HCT116 (cell line): ENCODE data around the gene TBX3. TPM values are rescaled to one million over a fixed set of nuclear protein-coding genes. Genes with fewer than 3 reads are reported as not detected.

ENCODE experiments used
- ATAC-seq: fragments of 200-7000 bp; cut with Tn5 transposase; 2 replicates; pipeline ENCODE4 v1.9.1; 2020; ENCODE audit warnings: mild to moderate bottlenecking, moderate library complexity
- BruUV-seq: library from RNA; stranded (reverse); fragments of 400-500 nt; replicated peaks from 2 replicates; lab custom pipeline; 2021; lab: Mats Ljungman, UMichigan
- CTCF ChIA-PET: fragments of 300-600 bp; sonication (Branson Sonifier 250); formaldehyde crosslinking; loops from one replicate; lab custom pipeline; 2021; ENCODE audit warnings: antibody characterized with exemption; lab: Charles Lee
- POLR2A ChIA-PET: fragments of 300-600, 350-600 bp; sonication (Branson Sonifier 250); formaldehyde crosslinking; loops from one replicate; lab custom pipeline; 2021; ENCODE audit warnings: antibody characterized with exemption; lab: Charles Lee
- RAD21 ChIA-PET, 2 experiments: fragments of 300-600 bp; sonication (Branson Sonifier 250); formaldehyde crosslinking; loops; one replicate each; lab custom pipeline; 2023; ENCODE audit warnings: low total read pairs in 2 of 2; ENCODE audit not compliant: uncharacterized antibody in 2 of 2, unreplicated experiment in 2 of 2, low non-redundant PET in 1 of 2; lab: Charles Lee
- DNase-seq: peaks from one replicate; pipeline ENCODE4 v3.0.0-alpha.2; 2010; ENCODE audit warnings: low read depth, low spot score
- H2AFZ ChIP-seq: fragments of 200-600 bp; shearing (Covaris generic), sonication (generic); 2 replicates; pipeline ENCODE4 v1.6.1; 2017; ENCODE audit warnings: low read depth, mixed run types, mixed read lengths, antibody characterized with exemption, low read length; ENCODE audit not compliant: poor library complexity, severe bottlenecking
- H3K27ac ChIP-seq: 2 replicates; pipeline ENCODE4 v1.5.1; 2012; ENCODE audit warnings: low read depth, low read length
- H3K27me3 ChIP-seq: fragments of 200-600 bp; sonication (generic); 2 replicates; pipeline ENCODE4 v1.6.1; 2016; ENCODE audit warnings: mixed run types, low read length, mixed read lengths; ENCODE audit not compliant: insufficient read depth
- H3K36me3 ChIP-seq, 2 experiments: fragments of 200-500 bp in 1 of 2; fragments of 200-600 bp in 1 of 2; sonication (Bioruptor generic) in 1 of 2; sonication (generic) in 1 of 2; 2 replicates each; pipeline versions ENCODE4 v1.5.1 to v1.6.1; 2014 to 2016; ENCODE audit warnings: low read length in 2 of 2, inconsistent platforms in 1 of 2, mixed read lengths in 1 of 2, mixed run types in 1 of 2; ENCODE audit not compliant: insufficient read depth in 2 of 2, control insufficient read depth in 1 of 2
- H3K4me1 ChIP-seq, 2 experiments: fragments of 200-600 bp in 1 of 2; sonication (generic) in 1 of 2; 2 replicates each; pipeline versions ENCODE4 v1.5.1 to v1.6.1; 2012 to 2017; ENCODE audit warnings: low read length in 2 of 2, inconsistent platforms in 1 of 2, mild to moderate bottlenecking in 1 of 2, mixed read lengths in 1 of 2, mixed run types in 1 of 2, moderate library complexity in 1 of 2; ENCODE audit not compliant: insufficient read depth in 2 of 2, control insufficient read depth in 1 of 2
- H3K4me2 ChIP-seq: fragments of 200-600 bp; sonication (generic); 2 replicates; pipeline ENCODE4 v1.6.1; 2017; ENCODE audit warnings: mixed run types, low read length, mixed read lengths
- H3K4me3 ChIP-seq, 2 experiments: fragments of 200-600 bp in 1 of 2; sonication (generic) in 1 of 2; replicated peaks in 1 of 2; 2 replicates each; pipeline ENCODE4 v1.5.1; 2011 to 2016; ENCODE audit warnings: low read length in 2 of 2, control low read depth in 1 of 2, low read depth in 1 of 2, mild to moderate bottlenecking in 1 of 2, mixed read lengths in 1 of 2, mixed run types in 1 of 2
- H3K79me2 ChIP-seq: fragments of 200-600 bp; sonication (generic); 2 replicates; pipeline ENCODE4 v1.6.1; 2017; ENCODE audit warnings: mild to moderate bottlenecking, mixed run types, low read length, moderate library complexity, mixed read lengths; ENCODE audit not compliant: insufficient read depth
- H3K9ac ChIP-seq: fragments of 200-600 bp; sonication (generic); 2 replicates; pipeline ENCODE4 v1.6.1; 2016; ENCODE audit warnings: low read length, mixed read lengths
- H3K9me2 ChIP-seq: fragments of 200-600 bp; sonication (generic), shearing (Covaris generic); 2 replicates; pipeline ENCODE4 v1.6.1; 2017; ENCODE audit warnings: mixed run types, mild to moderate bottlenecking, moderate library complexity; ENCODE audit not compliant: insufficient read depth
- H3K9me3 ChIP-seq, 2 experiments: fragments of 200-500 bp in 1 of 2; fragments of 200-600 bp in 1 of 2; sonication (Bioruptor generic) in 1 of 2; sonication (generic) in 1 of 2; 2 replicates each; pipeline ENCODE4 v1.6.1; 2014 to 2017; ENCODE audit warnings: low read length in 2 of 2, mixed read lengths in 2 of 2, inconsistent platforms in 1 of 2, low read depth in 1 of 2, mild to moderate bottlenecking in 1 of 2, mixed run types in 1 of 2, moderate library complexity in 1 of 2; ENCODE audit not compliant: control insufficient read depth in 1 of 2, insufficient read depth in 1 of 2
- H4K20me1 ChIP-seq: fragments of 200-600 bp; sonication (generic), shearing (Covaris generic); 2 replicates; pipeline ENCODE4 v1.6.1; 2017; ENCODE audit warnings: mixed run types, mild to moderate bottlenecking, moderate library complexity; ENCODE audit not compliant: insufficient read depth
- CEBPB ChIP-seq: IDR thresholded peaks from 2 replicates; pipeline ENCODE4 v1.6.1; 2012; ENCODE audit warnings: low read depth
- SRF ChIP-seq: IDR thresholded peaks from 2 replicates; pipeline ENCODE4 v1.6.1; 2012; ENCODE audit warnings: low read depth
- TCF7L2 ChIP-seq: IDR thresholded peaks from 2 replicates; pipeline ENCODE4 v1.7.0; 2011; ENCODE audit warnings: borderline replicate concordance, inconsistent platforms; ENCODE audit not compliant: insufficient read depth, insufficient read length; ENCODE audit errors: extremely low read depth
- ZNF274 ChIP-seq: fragments of 200-500 bp; sonication (Bioruptor generic); IDR thresholded peaks from 2 replicates; pipeline ENCODE4 v1.6.1; 2014; ENCODE audit warnings: mild to moderate bottlenecking, low read depth, low read length, inconsistent platforms
- intact Hi-C: fragments of 100-400 bp; cut with micrococcal nuclease; formaldehyde crosslinking; loops from 2 replicates; pipeline ENCODE4 v1.10.0; 2022
- total RNA-seq: library from RNA; stranded (reverse); gene quantifications from one replicate; pipeline ENCODE4 v1.2.1, GENCODE V29; 2021; ENCODE audit not compliant: unreplicated experiment

TBX3 gene
- total RNA-seq, 1 experiment from 2014 or later = 12.8 TPM

- no peak overlapping the region for H3K4me2 ChIP-seq
- no TSS peak for BruUV-seq
- H3K4me1 ChIP-seq = peaks cover 12 to 16% of the 10 kb centered on the region in 2 experiments; a peak in 3 of 4 replicates
- CTCF ChIA-PET = interaction anchor here (1.3 to 3.0 kb wide), 5 partner anchors 8 to 1130 kb away, joined by 3 to 21 read pairs (median 12); no protein-coding TSS in a partner anchor
- POLR2A ChIA-PET = no interaction called here
- H3K4me3 ChIP-seq = no peak overlapping the region
- no peak overlapping the region for H3K27ac ChIP-seq
- no peaks in the 10 kb centered on the region for H3K27me3 ChIP-seq
- no peak overlapping the region for H3K9ac ChIP-seq
- RAD21 ChIA-PET = no interaction called here
- intact Hi-C loops = loop anchor here (2.0 kb wide), 1 partner anchor 1293 kb away; no protein-coding TSS in a partner anchor
- H3K9me2 ChIP-seq = no peaks in the 10 kb centered on the region
- H3K79me2 ChIP-seq = no peaks in the 10 kb centered on the region
- no peak for ATAC-seq
- TF ChIP-seq TCF7L2 = no peak
- no peak for TF ChIP-seq ZNF274
- no peak for TF ChIP-seq SRF
- no peak for TF ChIP-seq CEBPB
- H3K36me3 ChIP-seq = no peaks in the 10 kb centered on the region
- DNase-seq = no peak
- H3K9me3 ChIP-seq = no peaks in the 10 kb centered on the region
- H4K20me1 ChIP-seq = no peaks in the 10 kb centered on the region
- H2AFZ ChIP-seq = no peak overlapping the region
These were observed 60.2 kb downstream of the TBX3 start for GRCh38 chr12:114623737-114624136.
